Calu3 (cell line): ENCODE measurements around the gene GEMIN7. TPM values are rescaled to one million over a fixed set of nuclear protein-coding genes. Genes with fewer than 3 reads are reported as not detected.

ENCODE experiments used
- BruUV-seq: library from RNA; stranded (reverse); fragments of 400-500 nt; replicated peaks from 2 replicates; lab custom pipeline; 2021; lab: Mats Ljungman, UMichigan
- CTCF ChIA-PET: fragments of 300-600 bp; sonication (Branson Sonifier 250); formaldehyde crosslinking; loops from one replicate; lab custom pipeline; 2022; ENCODE audit warnings: antibody characterized with exemption; lab: Charles Lee
- DNase-seq: peaks from one replicate; pipeline ENCODE4 v3.0.0; 2022
- H3K27ac Mint-ChIP-seq: one replicate; pipeline ENCODE4 v1.8.0; 2022; ENCODE audit warnings: mixed read lengths; ENCODE audit not compliant: unreplicated experiment
- H3K27me3 Mint-ChIP-seq: one replicate; pipeline ENCODE4 v1.8.0; 2022; ENCODE audit warnings: mixed read lengths; ENCODE audit not compliant: unreplicated experiment
- H3K36me3 Mint-ChIP-seq: one replicate; pipeline ENCODE4 v1.8.0; 2022; ENCODE audit warnings: mild to moderate bottlenecking, moderate library complexity, mixed read lengths; ENCODE audit not compliant: insufficient read depth, unreplicated experiment
- H3K4me1 Mint-ChIP-seq: one replicate; pipeline ENCODE4 v1.8.0; 2022; ENCODE audit warnings: mild to moderate bottlenecking, low read depth, mixed read lengths; ENCODE audit not compliant: unreplicated experiment
- H3K4me3 Mint-ChIP-seq: one replicate; pipeline ENCODE4 v1.8.0; 2022; ENCODE audit warnings: mild to moderate bottlenecking, low read depth, moderate library complexity, mixed read lengths; ENCODE audit not compliant: unreplicated experiment
- H3K9me3 Mint-ChIP-seq: one replicate; pipeline ENCODE4 v1.8.0; 2022; ENCODE audit warnings: low read depth, mixed read lengths; ENCODE audit not compliant: unreplicated experiment
- CTCF ChIP-seq: fragments of 200-600 bp; IDR thresholded peaks from one replicate; pipeline ENCODE4 v1.8.0; 2022; ENCODE audit warnings: antibody characterized with exemption; ENCODE audit not compliant: unreplicated experiment
- intact Hi-C: fragments of 100-400 bp; cut with micrococcal nuclease; formaldehyde crosslinking; loops from one replicate; pipeline ENCODE4 v1.10.0; 2022; ENCODE audit not compliant: unreplicated experiment
- total RNA-seq: library from RNA; stranded (reverse); gene quantifications from 2 replicates; pipeline ENCODE4 v1.2.3, GENCODE V29; 2022

Gene GEMIN7
- total RNA-seq, 1 experiment from 2014 or later: 36.0 TPM

GRCh38 chr19:45101806-45102205 lies 22.7 kb downstream of the GEMIN7 start:
- peak overlapping the region; percentile 54 for H3K4me3 Mint-ChIP-seq
- peak overlapping the region; percentile 83 for H3K27ac Mint-ChIP-seq
- no TSS peak for BruUV-seq
- H3K36me3 Mint-ChIP-seq: peaks cover 28% of the 10 kb centered on the region
- no peaks in the 10 kb centered on the region for H3K27me3 Mint-ChIP-seq
- no peak for TF ChIP-seq CTCF
- H3K9me3 Mint-ChIP-seq: no peaks in the 10 kb centered on the region
- intact Hi-C loops: loop anchor here (2.0 kb wide), 1 partner anchor 29 kb away; no protein-coding TSS in a partner anchor
- CTCF ChIA-PET: interaction anchor here (1.3 kb wide), 1 partner anchor 29 kb away, joined by 4 read pairs; no protein-coding TSS in a partner anchor
- DNase-seq: no peak
- H3K4me1 Mint-ChIP-seq: peaks cover 75% of the 10 kb centered on the region

- no peaks in the 10 kb centered on the region for H3K9me3 Mint-ChIP-seq
- no peak overlapping the region for H3K27ac Mint-ChIP-seq
- no peak for DNase-seq
- CTCF ChIA-PET: interaction anchor here (1.1 kb wide), 1 partner anchor 11 kb away, joined by 5 read pairs; no protein-coding TSS in a partner anchor
- H3K27me3 Mint-ChIP-seq: no peaks in the 10 kb centered on the region
- no peak for TF ChIP-seq CTCF
- H3K36me3 Mint-ChIP-seq: peaks cover 21% of the 10 kb centered on the region
- H3K4me3 Mint-ChIP-seq: no peak overlapping the region
- no TSS peak for BruUV-seq
- intact Hi-C loops: no loop called here
- peaks cover 68% of the 10 kb centered on the region for H3K4me1 Mint-ChIP-seq
Observed at GRCh38 chr19:45102481-45102880, 23.4 kb downstream of the GEMIN7 start.

- DNase-seq: no peak
- CTCF ChIA-PET: interaction anchor here (1.1 kb wide), 2 partner anchors 10 to 11 kb away, joined by 3 to 5 read pairs; partner anchors contain the start of gene PPP1R37
- H3K4me3 Mint-ChIP-seq: no peak overlapping the region
- peaks cover 62% of the 10 kb centered on the region for H3K4me1 Mint-ChIP-seq
- intact Hi-C loops: no loop called here
- no peaks in the 10 kb centered on the region for H3K9me3 Mint-ChIP-seq
- H3K27ac Mint-ChIP-seq: no peak overlapping the region
- no peak for TF ChIP-seq CTCF
- H3K27me3 Mint-ChIP-seq: no peaks in the 10 kb centered on the region
- peaks cover 18% of the 10 kb centered on the region for H3K36me3 Mint-ChIP-seq
- no TSS peak for BruUV-seq
Observed at GRCh38 chr19:45103156-45103507, 24.1 kb downstream of the GEMIN7 start.

- Mint-ChIP-seq H3K36me3 (peaks cover 18% of the 10 kb centered on the region), H3K27ac (no peak overlapping the region), H3K9me3 (no peaks in the 10 kb centered on the region), H3K27me3 (no peaks in the 10 kb centered on the region), H3K4me3 (no peak overlapping the region), H3K4me1 (peaks cover 59% of the 10 kb centered on the region)
- CTCF ChIA-PET: interaction anchor here (1.1 kb wide), 2 partner anchors 11 to 12 kb away, joined by 3 to 5 read pairs; partner anchors contain the start of gene PPP1R37
- no peak for DNase-seq
- no peak for TF ChIP-seq CTCF
- intact Hi-C loops: no loop called here
- BruUV-seq: no TSS peak
Observed at GRCh38 chr19:45103508-45104319, 24.7 kb downstream of the GEMIN7 start.
